DND-41 (cell line): ENCODE results near the gene EEF1G.

Experiments
- CTCF ChIP-seq: IDR thresholded peaks from 2 replicates; pipeline ENCODE4 v1.5.1; 2012; ENCODE audit warnings: borderline replicate concordance, low read length, moderate library complexity, mild to moderate bottlenecking; ENCODE audit not compliant: poor library complexity, severe bottlenecking; ENCODE audit errors: extremely low read depth
- EZH2 ChIP-seq: IDR thresholded peaks from 3 replicates; pipeline ENCODE4 v1.6.1; 2012; ENCODE audit warnings: borderline replicate concordance, low read depth, mild to moderate bottlenecking, moderate library complexity, low read length, inconsistent platforms; ENCODE audit not compliant: severe bottlenecking

GRCh38 chr11:62603776-62604299 lies 30.1 kb upstream of the EEF1G start:
- TF ChIP-seq CTCF = no peak
- TF ChIP-seq EZH2 = no peak
